Medulla oblongata (tissue), 1 donor: ENCODE measurements around the gene ADGRL3.
"Not testable (repeated sequence)": the region's sequence is repeated elsewhere in the genome, so short reads cannot be mapped to it uniquely, and the experiment has no call there.

Source experiments
- DNase-seq: peaks from one replicate; pipeline ENCODE4 v3.0.0-alpha.2; 2015; ENCODE audit errors: extremely low spot score

Gene ADGRL3

DNA sequence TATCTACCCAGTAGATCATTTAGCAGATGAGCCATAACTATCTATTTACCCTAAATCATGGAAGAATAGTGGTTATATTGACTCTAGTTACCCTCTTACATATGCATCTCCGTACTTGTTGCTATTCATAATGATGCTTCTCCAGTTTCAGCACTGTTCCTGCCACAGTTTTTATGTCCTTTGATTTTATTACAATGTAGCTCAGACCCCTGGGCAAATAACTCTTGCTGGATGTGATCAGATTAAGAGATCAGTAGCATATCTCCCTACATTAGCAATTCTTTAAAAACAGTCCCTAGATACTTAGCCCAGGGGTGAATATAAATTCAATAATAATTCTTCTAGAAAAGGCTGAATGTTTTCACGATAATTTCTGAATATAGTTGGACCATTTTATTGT lies 696.5 kb downstream of the ADGRL3 start:
- DNase-seq = no peak

DNA sequence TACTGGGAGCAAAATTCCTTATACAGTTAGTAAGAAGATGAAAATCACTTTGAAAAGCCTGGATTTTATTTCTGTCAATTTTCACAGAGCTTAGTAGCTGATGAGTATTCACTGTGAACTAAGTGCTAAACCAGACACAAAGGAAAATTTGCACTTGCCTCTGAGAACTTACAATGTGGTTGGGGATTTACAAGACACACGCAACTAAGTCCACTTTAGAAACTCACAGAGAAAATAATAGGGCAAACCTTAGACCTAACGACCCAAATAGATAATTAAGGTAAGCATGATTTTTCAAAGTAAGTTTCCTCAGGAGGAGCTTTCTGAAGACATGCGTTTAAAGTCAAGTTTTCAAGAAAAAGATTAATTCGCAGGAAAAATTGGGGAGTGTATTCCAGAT lies 708.9 kb downstream of the ADGRL3 start:
- no peak for DNase-seq

DNA sequence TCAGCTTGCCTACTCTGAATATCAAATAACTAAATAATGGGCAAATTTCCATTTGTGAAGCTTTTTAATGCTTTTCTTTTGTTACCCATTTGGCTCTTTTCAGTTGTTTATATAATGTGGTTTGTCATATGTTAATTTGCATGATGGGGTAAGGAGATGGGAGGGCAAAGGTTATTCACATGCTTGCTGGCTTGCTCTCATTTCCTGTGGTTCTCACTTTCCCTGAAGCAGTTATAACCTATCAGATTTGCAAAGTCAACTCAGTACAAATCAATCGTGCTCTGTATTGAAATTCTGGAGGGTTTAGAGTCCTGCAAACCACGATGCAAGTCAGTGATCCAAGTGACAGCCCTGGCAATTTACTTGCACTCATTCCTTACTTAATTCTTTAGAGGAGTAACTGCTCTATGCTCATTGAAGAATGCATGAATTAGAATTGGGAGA lies 711.2 kb downstream of the ADGRL3 start:
- no peak for DNase-seq

DNA sequence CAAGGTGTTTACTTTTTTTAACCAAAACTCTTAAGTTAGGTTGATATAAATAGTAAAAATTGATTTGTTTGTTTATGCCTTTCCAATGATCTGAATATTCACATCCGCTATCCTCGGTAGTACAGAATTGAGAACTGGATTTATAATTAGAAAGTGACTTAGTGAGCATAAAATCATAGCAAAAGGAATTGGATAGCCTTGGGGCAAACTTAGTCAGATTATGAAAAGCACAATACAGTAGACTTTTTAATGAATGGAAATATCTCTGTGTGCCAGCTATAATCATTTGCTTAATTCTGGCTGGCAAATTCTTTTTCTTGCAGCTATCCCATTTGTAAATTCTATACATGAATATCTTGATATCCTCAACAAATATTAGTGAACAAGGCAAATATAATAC lies 713.5 kb downstream of the ADGRL3 start:
- DNase-seq = no peak

DNA sequence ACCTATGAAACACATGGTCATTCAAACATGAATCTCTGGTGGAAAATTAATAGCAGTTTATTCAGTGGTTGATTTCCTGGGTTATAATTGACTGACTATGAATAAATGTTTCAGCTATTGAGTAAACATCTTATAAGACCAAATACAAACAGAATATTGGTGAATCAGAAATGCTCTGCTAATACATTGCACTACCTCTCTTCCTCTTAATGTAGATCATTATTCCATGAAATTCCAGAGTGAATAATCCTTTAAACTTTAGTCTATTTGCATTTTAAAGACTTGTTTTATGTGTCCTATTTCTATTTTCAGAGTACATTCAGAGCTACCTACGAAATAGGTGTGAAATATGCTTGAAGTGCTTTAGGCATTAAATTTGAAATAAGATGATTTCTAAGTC lies 715.4 kb downstream of the ADGRL3 start:
- no peak for DNase-seq

DNA sequence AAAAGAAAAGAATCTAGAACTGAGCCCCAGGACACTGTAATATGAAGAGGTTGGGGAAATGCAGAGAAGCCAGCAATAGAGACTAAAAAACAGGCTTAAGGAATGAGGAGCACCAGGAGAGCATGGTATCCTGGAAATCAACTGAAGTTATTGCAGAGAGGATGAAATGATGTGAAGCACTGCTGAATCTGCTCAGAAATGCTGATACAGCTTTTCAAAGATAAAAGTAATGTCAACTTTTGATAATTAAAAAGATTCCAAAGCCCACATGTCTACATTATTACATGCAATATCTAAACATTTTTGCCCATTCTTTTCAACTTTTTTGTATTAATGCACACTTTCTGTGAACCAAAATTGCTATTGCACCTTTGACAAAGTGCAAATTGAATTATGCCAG lies 718.4 kb downstream of the ADGRL3 start:
- DNase-seq = no peak

DNA sequence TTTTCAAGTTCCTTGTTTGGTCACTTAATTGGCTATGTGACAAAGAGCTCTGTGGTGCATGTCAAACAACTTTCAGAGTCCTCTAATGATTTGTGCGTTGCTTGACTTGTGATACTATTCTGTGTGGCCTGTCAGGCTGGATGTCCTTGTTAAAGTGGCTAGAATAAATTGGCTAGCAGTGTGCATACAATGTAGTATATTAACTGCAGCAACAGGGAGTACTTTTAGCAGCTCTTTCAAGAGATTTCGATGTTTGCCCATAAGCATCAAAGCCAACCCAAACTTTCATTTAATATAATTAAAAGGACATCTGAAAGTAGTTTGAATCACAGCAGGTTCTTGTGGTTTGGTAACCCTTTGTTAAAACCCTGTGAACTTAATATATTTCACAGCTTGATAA lies 718.9 kb downstream of the ADGRL3 start:
- no peak for DNase-seq

DNA sequence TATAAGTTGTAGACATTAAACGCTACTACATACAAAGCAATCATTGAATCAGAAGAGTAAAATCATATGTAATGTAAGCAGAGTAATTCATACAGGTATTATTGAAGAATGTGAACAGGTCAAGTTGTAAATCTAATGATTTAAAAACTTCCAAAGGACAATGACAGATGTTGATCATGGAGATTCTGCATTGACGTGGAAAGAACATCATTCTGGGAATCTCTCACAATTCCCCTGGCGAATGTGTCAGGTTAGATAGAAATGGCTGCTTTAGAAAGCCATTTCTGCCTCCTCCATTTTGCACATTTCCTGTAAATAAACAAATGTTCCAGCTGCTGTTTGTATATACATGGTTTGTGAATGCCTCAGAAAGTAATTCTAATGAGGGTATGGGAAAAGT lies 719.4 kb downstream of the ADGRL3 start:
- no peak for DNase-seq

DNA sequence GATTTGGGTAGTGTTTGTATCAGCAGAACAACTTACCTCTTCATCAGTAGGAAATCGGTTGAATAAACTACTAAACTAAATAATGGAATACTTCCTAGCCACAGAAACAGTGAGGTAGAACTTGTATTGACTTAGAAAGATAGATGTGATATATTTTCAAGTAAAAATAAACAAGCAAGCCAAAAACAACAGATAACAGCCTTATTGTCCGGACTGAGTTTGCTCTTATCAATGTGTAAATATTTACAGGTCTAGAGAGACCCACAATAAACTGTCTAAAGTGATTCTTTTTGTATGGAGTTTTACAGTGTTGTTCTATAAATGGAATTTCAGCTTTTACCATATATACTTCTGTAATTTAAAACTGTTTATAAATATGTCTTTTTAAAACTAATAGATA lies 721.8 kb downstream of the ADGRL3 start:
- no peak for DNase-seq

DNA sequence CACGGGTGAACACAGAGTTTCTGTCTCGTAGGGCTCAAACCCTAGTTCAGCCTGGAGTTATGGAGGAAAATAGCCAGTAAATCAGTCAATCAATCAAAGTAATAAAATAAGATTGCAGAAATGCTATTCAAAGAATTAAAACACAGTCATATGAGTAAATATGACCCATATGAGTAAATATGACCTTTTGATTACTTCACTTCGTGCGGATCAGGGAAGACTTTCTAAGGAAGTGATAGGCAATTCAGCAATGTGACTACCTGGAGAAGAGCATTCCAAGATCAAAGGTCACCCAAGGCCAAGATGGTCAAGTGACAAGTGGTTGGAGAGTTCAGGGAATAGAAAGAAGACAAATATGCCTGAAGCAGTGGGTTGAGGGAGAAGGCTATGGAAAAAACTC lies 722.6 kb downstream of the ADGRL3 start:
- no peak for DNase-seq

DNA sequence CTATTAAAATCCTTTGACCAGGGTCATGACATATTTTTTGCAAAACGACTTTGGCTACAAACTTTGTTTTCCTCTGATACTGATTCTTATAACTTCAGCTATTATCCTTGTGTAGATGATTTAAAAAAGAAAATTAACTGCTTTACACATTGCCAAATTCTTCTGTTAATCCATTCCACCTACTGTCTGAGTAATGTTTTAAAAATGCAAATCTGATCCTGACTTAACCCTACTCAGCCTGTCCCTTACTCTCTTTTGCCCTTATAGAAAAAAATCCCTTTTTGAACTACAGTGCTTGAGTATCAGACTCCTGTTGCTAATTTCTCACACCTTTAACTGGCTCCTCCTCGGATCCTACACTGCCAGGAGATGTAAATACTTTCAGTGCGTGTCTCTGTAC lies 723.1 kb downstream of the ADGRL3 start:
- DNase-seq = no peak

DNA sequence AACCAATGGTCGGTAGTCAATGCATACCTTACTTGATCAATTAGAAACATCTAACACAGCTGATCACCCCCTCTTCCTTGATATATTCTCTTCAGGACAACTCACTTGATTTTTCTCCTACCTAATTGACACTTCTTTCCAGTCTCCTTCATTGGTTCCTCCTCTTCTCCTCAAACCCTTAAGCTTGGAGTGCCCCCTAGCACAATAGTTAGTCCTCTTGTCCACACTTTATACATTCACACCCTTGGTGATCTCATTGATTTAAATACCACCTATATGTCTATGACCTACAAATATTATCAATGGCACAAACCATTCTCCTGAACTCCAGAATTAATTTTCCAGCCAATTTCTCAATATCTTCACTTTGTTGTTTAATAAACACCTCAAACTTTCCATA lies 724.0 kb downstream of the ADGRL3 start:
- no peak for DNase-seq

DNA sequence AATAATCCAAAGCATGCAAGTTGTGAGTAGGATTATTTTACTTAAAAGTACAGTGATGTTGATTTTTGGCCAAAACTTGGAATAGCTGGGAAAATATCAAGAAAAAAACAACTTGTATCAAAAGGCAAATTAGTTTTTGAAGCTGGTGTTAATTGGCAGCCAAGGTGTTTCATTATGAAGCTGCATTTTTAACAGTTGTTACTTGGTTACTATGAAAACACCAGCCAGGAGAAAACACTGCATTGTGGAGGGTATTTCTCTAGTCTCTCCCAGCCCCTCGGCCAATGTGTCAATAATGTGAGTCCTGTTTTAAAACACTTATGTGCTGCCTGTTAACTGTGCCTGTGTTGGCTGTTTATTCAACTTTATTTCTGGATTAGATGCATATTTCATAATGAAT lies 733.4 kb downstream of the ADGRL3 start:
- DNase-seq = no peak

DNA sequence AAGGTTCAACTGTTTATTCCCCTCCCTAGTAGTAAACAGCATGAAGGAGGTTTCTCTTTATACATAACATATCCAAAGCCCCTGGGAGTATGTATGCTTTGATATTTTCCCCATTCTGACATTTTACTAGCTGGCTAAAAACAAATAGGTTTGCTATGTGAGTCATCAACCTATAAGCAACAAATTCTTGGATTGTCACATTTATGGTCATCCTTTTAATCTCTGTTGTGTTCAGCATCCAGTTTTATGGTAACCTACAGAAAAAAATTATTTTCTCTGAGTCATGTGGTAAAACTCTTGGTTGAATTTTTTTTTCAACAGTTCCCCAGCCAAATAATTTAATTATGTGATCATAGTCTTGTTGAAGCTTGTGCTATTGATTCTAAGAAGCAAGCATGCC lies 734.1 kb downstream of the ADGRL3 start:
- no peak for DNase-seq

DNA sequence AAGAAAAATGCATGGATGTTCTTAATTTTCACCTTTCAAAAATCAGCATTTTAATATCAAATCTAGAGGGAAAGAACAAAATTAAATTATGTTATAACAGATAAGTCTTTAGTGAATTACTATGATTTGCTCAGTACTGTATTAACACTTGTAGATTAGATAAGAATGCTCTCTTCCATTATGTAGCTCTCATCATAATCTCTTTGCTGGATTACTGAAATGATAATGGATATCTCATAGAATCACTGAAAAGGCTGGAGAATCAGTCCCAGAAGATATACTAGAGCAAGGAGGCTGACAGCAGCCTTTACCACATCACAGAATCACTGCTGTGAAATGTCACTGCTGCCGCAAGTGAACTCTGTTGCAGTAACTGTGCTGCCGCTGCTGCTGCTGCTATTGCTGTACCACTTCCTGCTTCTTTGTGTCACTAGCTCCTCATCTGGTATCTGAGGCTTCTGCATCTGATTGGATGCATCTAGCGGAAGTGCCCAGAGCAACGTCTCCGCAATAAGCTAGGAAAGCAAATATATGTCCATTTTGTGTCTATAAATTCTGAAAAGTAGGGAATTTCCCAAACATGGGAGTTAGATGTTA lies 738.2 kb downstream of the ADGRL3 start:
- DNase-seq = no peak

DNA sequence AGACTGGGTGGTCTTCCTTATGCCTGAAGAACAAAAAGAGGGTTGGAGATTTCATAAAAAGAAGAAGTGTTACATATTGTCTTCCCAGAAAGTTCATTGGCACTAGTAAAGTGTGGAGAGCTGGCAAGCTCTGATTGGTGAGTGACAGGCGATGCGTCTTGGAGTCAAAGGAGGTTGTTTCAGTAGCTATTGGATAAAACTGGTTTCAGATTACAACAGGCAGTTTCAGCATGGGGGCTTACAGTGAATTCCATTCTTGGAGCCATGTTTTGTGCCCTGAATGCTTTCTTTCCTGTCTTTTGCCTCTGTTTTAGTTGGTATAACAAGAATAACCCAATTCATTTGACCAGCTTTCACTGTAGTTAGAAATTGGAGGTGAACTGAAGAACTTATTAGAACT lies 750.5 kb downstream of the ADGRL3 start:
- no peak for DNase-seq

DNA sequence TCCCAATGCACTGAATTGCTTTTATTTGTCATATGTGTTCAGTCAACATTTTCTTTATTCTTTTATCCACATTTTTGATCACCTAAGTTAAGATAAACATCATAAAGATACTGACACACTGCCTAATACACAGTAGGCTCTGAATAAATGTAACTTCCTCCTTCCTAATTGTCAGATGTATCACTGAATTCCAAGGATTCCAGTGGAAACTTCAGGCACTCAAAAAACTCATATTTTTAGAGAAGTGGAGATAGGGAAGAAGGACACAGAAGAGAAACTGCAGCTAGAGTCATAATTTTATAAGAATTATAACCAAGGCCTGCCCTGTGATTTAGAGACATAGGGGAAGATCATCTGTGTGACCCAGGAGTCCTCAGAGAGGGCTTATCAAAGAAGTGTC lies 753.3 kb downstream of the ADGRL3 start:
- DNase-seq = no peak

DNA sequence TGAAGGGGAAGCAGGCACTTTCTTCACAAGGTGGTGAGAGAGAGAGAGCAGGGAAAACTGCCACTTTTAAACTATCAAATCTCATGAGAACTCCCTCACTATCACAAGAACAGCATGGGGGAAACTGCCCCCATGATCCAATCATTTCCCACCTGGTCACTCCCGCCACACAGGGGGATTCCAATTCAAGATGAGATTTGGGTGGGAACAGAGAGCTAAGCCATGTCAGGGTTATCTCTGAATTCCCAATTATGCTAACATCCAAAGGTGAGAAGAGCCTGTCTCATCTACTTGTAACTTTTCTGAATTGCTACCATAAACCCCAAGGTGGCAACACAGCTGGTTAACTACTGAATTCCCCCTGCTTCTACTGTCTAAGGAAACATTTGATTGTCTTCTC lies 758.5 kb downstream of the ADGRL3 start:
- DNase-seq = no peak

DNA sequence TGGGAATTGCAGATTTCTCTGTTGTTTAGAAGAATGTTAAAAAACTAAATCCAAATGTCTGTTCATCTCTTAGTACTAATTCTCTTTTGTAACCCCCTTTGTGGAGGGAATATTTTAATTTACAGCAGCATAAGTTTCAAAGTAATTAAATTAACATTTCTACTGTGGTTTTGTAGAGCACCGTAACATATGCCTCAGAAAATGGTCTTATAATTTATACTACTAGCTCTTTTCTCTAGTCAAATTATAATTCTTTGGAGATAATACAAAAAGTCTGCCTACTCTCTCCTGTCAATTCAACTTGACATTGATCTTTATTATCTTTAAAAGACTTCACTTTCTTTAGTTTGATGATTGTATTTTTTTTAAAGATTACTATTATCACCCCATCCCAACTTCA lies 759.0 kb downstream of the ADGRL3 start:
- DNase-seq = no peak

DNA sequence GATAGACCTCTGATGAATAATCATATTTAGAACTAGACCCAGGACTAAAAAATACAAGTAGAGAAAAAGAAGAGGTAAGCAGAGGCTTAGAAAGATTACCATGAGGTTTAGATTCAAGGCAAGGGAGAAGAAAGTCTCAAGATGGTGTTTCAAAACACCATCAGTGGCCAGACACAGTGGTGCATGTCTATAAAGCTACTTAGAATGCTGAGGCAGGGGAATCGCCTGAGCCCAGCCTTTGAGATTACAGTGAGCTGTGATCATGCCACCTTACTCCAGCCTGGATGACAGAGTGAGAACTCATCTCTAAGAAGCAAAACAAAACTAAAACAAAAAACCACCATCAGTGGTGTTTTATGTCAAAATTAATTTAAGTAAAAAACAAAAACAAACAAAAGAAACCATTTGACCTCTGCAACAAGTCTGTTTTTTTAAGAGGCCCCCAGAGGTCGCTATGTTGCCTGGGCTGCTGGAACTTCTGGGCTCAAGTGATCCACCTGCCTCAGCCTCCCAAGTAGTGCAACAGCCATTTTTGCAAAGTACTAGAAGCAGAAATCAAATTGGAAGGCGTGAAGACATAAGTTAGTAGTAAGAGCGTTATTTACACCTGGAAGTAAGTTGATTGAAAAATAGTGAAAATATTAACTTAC lies 784.3 kb downstream of the ADGRL3 start:
- no peak for DNase-seq

DNA sequence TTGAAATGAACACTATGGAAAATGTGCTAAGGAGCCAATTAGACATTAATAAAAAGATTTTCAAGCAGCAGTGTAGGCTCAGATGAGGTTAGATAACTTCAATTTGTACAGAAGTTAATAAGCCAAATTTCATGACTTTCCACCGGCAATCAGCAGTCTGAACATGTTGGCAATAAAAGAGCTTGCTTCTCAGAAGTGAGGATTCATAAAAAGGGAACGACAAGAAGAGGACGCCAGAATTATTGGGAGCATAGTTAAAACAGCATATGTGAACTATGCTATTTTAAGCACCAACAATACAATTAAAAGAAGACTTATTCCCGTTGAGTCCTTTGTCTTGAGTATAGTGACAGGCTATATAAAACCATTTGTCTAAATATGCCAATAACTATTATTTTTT lies 785.3 kb downstream of the ADGRL3 start:
- no peak for DNase-seq

DNA sequence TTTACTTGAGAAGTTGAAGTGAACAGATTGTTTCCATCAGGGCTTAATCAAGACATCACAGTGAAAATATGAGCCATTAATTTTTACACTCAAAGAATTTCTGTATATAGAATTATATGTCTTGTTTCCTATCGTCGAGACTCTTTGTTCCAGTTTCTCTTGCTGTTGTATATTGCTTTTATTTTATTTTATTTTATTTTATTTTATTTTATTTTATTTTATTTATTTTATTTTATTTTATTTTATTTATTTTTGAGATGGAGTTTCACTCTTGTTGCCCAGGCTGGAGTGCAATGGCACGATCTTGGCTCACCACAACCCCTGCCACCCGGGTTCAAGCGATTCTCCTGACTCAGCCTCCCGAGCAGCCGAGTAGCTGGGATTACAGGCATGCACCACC lies 786.8 kb downstream of the ADGRL3 start:
- not testable (repeated sequence) for DNase-seq

DNA sequence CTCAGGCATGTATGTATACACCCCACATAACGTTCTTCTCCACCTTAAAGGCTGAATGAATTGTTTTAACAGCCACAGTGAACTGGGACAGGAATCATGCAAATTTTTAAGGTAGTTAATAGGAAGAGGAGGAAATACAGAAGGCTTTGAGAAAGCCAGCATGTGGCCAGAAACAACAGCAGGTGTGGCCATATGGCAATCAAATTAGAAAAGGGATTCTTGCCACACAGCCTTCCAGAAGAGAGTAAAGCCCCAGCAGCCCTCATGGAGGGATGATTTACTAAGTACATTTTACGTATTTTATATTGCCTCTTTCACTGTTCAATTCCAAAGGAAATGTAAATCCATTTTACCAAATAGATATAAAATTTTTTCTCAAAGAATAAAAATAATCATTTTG lies 792.2 kb downstream of the ADGRL3 start:
- no peak for DNase-seq

DNA sequence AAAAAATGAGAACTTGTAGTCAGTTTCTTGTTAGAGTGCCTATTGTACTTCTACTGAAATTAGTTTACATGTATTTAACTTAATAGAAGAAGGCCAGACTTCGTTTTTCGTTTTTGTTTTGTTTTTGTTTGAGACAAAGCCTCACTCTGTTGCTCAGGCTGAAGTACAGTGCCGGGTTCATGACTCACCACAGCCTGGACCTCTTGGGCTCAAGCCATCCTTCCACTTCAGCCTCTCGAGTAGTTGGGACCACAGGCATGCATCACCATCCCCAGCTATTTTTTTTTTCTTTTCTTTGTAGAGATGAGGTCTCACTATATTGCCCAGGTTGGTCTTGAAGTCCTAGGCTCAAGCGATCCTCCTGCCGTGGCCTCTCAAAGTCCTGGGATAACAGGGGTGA lies 793.9 kb downstream of the ADGRL3 start:
- DNase-seq = no peak
